LNCaP clone FGC (cell line): ENCODE measurements around the gene LOXL1.
A peak's percentile ranks its signal among the peaks of the same experiment; 100 is the strongest.
"Not testable (repeated sequence)": the region's sequence is repeated elsewhere in the genome, so short reads cannot be mapped to it uniquely, and the experiment has no call there.

Source experiments
- DNase-seq: peaks from one replicate; pipeline ENCODE4 v3.0.0-alpha.2; 2011; ENCODE audit warnings: low read depth
- H3K4me3 ChIP-seq: 2 replicates; pipeline ENCODE4 v1.5.1; 2011; ENCODE audit warnings: mild to moderate bottlenecking, low read depth, low read length, control low read depth
- TF ChIP-seq, protein P1 (sequence below): IDR thresholded peaks from 2 replicates; pipeline ENCODE4 v1.5.1; 2012; ENCODE audit warnings: mild to moderate bottlenecking; ENCODE audit not compliant: control insufficient read depth, insufficient read depth; ENCODE audit errors: extremely low read depth

Gene LOXL1

DNA sequence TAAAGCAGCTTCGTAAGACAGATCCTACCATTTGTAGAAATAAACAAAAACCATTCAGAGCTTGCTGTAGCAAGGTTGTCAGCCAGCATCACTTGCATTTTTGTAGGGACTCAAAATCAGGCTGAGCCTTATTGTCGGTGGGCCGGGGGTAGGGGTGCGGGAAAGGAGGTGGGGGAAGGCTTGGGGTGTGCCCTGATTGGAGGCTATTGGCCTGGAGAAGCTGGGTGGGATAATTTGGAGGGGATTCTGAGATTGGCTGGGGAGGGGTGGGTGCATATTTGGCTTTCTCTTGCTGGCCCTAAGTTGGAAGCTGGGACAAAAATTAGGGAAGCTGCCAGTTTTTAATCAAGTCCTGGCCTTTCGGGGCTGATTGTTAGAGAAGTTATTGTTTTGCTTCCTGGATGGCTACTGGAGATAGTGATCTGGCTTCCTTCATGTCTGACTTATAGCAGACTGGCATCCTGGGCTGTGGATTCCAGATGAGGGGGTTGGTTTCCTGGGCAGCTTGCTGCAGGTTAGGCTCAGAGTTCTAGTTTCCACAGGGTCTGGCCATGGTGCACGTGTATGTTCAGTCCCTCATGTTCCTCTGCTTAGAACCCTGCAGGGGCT lies 43.0 kb downstream of the LOXL1 start:
- DNase-seq: no peak
- TF ChIP-seq, protein P1, sequence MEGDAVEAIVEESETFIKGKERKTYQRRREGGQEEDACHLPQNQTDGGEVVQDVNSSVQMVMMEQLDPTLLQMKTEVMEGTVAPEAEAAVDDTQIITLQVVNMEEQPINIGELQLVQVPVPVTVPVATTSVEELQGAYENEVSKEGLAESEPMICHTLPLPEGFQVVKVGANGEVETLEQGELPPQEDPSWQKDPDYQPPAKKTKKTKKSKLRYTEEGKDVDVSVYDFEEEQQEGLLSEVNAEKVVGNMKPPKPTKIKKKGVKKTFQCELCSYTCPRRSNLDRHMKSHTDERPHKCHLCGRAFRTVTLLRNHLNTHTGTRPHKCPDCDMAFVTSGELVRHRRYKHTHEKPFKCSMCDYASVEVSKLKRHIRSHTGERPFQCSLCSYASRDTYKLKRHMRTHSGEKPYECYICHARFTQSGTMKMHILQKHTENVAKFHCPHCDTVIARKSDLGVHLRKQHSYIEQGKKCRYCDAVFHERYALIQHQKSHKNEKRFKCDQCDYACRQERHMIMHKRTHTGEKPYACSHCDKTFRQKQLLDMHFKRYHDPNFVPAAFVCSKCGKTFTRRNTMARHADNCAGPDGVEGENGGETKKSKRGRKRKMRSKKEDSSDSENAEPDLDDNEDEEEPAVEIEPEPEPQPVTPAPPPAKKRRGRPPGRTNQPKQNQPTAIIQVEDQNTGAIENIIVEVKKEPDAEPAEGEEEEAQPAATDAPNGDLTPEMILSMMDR: no peak
- no peak overlapping the region for H3K4me3 ChIP-seq

DNA sequence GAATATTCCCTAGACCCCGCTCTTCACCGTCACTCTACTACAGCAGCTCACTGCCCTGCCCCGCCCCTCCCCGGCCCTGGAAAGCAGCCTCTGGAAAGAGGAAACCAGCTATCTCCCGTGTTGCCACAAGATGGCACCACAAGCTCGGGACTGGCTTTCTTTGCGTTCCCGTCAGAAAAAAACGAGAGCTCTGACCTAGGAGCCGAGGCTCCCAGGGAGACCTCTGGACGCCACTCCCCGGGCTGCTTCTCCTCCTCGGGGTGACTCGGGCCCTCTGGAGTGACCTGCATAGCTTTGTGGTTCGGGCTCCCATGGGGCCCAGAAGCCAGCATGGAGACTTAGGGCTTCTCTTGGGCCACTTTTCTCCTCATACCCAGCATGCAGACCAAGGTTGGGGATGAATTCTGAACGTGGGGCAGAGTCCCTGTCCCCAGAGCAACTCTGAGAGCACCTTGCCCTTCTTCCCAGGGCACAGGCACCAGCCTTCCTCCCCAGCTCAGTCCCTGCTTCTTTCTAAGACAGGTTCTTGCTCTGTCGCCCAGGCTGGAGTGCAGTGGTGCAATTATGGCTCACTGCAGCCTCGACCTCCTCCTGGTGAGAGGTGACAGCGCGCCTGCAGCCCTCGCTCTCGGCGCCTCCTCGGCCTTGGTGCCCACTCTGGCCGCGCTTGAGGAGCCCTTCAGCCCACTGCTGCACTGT lies 46.9 kb downstream of the LOXL1 start:
- H3K4me3 ChIP-seq: no peak overlapping the region
- TF ChIP-seq, protein P1: peak; percentile 96
- peak; percentile 40 for DNase-seq

DNA sequence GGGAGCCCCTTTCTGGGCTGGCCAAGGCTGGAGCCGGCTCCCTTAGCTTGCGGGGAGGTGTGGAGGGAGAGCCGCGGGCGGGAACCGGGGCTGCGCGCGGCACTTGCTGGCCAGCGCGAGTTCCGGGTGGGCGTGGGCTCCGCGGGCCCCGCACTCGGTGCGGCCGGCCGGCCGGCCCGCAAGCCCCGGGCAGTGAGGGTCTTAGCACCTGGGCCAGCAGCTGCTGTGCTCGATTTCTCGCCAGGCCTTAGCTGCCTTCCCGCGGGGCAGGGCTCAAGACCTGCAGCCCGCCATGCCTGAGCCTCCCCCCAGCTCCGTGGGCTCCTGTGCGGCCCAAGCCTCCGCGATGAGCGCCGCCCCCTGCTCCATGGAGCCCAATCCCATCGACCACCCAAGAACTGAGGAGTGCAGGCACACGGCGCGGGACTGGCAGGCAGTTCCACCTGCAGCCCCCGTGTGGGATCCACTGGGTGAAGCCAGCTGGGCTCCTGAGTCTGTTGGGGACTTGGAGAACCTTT lies 47.5 kb downstream of the LOXL1 start:
- DNase-seq, H3K4me3 ChIP-seq: not testable (repeated sequence)

DNA sequence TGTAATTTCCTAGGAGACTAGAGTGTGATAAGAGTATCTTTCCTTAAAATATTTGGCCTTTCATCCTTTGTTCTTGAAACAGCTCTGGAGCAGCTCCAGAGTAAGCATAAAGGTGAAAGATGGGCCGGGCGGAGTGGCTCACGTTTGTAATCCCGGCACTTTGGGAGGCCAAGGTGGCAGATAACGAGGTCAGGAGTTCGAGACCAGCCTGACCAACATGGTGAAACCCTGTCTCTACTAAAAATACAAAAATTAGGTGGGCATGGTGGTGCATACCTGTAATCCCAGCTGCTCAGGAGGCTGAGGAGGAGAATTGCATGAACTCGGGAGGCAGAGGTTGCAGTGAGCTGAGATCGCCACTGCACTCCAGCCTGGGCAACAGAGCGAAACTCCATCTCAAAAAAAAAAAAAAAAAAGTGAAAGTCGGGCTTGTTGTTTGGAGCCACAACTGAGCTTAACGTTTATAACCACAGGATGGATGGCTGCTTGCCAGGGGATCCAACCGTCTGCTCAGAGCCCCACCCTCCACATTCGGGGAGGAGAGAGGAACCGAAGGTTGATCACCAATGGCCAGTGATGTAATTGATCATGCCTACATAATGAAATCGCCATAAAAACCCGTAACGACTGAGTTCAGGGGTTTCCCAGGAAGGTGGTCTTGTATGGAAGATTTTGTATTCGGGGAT lies 49.3 kb downstream of the LOXL1 start:
- DNase-seq, H3K4me3 ChIP-seq: not testable (repeated sequence)

DNA sequence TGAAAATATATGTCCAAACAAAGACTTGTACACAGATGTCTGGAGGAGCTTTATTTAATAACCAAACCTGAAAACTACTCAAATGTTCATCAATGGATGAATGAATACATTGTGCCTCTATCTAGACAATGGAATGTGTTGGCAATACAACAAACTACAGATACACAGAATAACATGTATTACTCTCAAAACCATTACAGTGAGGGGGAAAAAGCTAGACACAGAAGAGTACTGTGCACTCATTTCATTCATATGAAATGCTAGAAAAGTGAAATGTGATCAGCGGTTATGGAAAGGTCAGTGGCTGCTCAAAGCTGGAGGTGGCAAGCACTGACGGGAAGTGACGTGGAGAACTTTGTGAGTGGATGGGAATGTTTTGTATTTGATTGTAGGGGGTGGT lies 52.6 kb downstream of the LOXL1 start:
- H3K4me3 ChIP-seq: no peak overlapping the region
- TF ChIP-seq, protein P1: no peak
- DNase-seq: no peak

DNA sequence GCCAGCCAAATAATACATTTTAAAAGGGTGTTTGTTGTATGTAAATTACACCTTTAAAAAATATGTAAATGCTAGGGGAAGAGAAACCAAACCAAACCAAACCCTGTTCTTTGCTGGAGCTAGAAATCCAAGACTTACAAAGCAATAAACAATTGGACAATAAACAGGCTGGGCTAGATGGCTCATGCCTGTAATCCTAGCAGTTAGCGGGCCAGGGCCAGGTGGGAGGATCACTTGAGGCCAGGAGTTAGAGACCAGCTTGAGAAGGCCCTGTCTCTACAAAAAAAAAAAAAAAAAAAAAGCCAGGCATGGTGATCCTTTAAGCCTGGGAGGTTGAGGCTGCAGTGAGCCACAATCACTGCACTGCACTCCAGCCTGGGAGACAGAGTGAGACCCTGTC lies 53.4 kb downstream of the LOXL1 start:
- no peak overlapping the region for H3K4me3 ChIP-seq
- TF ChIP-seq, protein P1: no peak
- DNase-seq: no peak

DNA sequence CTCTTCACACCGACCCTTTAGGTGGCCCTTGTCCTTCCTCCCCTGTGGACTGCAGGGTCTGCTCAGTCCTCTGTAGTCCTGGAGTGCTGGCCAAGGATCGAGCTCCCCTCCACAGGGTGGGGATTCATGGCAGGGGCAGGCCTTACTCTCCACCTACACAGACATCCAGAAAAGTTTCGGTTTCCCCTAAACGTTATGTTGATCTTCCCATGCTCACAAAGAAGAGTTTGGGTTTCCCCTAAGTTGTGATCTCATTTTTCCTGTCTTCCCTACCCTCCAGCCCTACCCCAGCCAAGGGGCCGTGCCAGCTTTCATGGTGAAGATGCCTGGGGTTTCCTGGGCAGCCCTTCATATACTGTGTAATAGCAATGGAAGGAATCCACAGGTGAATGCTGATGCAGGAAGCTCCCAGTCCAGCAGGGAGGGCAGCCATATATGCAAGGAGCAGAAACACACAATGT lies 55.5 kb downstream of the LOXL1 start:
- DNase-seq: no peak
- TF ChIP-seq, protein P1: no peak
- no peak overlapping the region for H3K4me3 ChIP-seq
